GM23248 (cell line): ENCODE data around the gene DPY19L1. TPM values are rescaled to one million over a fixed set of nuclear protein-coding genes. Genes with fewer than 3 reads are reported as not detected.

ENCODE experiments used
- DNase-seq: peaks from one replicate; pipeline ENCODE4 v3.0.0-alpha.2; 2015
- H2AFZ ChIP-seq: fragments of 200-600 bp; sonication (generic); 2 replicates; pipeline ENCODE4 v1.6.1; 2016; ENCODE audit warnings: antibody characterized with exemption
- H3F3A ChIP-seq: fragments of 200-600 bp; sonication (generic); 2 replicates; pipeline ENCODE4 v1.6.1; 2016; ENCODE audit warnings: mild to moderate bottlenecking, antibody characterized with exemption, mixed run types; ENCODE audit not compliant: insufficient read depth
- H3K27ac ChIP-seq: fragments of 200-600 bp; sonication (generic); 2 replicates; pipeline ENCODE4 v1.5.1; 2016; ENCODE audit warnings: mild to moderate bottlenecking
- H3K27me3 ChIP-seq: fragments of 200-600 bp; sonication (generic); replicated peaks from 2 replicates; pipeline ENCODE4 v1.6.1; 2016; ENCODE audit warnings: mild to moderate bottlenecking; ENCODE audit not compliant: insufficient read depth
- H3K36me3 ChIP-seq: fragments of 200-600 bp; sonication (generic); 2 replicates; pipeline ENCODE4 v1.6.1; 2016; ENCODE audit warnings: low read depth, mild to moderate bottlenecking
- H3K4me1 ChIP-seq: fragments of 200-600 bp; sonication (generic); 2 replicates; pipeline ENCODE4 v1.6.1; 2016; ENCODE audit warnings: mild to moderate bottlenecking; ENCODE audit not compliant: insufficient read depth
- H3K4me2 ChIP-seq: fragments of 200-600 bp; sonication (generic); one replicate; pipeline ENCODE4 v1.6.1; 2016; ENCODE audit warnings: mild to moderate bottlenecking; ENCODE audit not compliant: unreplicated experiment
- H3K4me3 ChIP-seq: fragments of 200-600 bp; sonication (generic); 2 replicates; pipeline ENCODE4 v1.5.1; 2016; ENCODE audit warnings: mild to moderate bottlenecking
- H3K79me2 ChIP-seq: fragments of 200-600 bp; sonication (generic); 2 replicates; pipeline ENCODE4 v1.6.1; 2016; ENCODE audit warnings: mild to moderate bottlenecking; ENCODE audit not compliant: insufficient read depth
- H3K9ac ChIP-seq: fragments of 200-600 bp; sonication (generic); 2 replicates; pipeline ENCODE4 v1.6.1; 2016; ENCODE audit warnings: mild to moderate bottlenecking
- H3K9me2 ChIP-seq: fragments of 200-600 bp; sonication (generic); 2 replicates; pipeline ENCODE4 v1.6.1; 2016; ENCODE audit warnings: mixed run types, mild to moderate bottlenecking, moderate library complexity; ENCODE audit not compliant: insufficient read depth
- H3K9me3 ChIP-seq: fragments of 200-600 bp; sonication (generic); one replicate; pipeline ENCODE4 v1.6.1; 2017; ENCODE audit warnings: low read depth
- H4K20me1 ChIP-seq: fragments of 200-600 bp; sonication (generic); 2 replicates; pipeline ENCODE4 v1.6.0; 2016; ENCODE audit not compliant: insufficient read depth
- EZH2 ChIP-seq: fragments of 200-600 bp; sonication (generic); IDR thresholded peaks from 2 replicates; pipeline ENCODE4 v1.6.1; 2018; ENCODE audit warnings: antibody characterized with exemption, mild to moderate bottlenecking; ENCODE audit not compliant: insufficient read depth, poor library complexity, severe bottlenecking
- EZH2phosphoT487 ChIP-seq: fragments of 200-600 bp; sonication (generic); IDR thresholded peaks from 2 replicates; pipeline ENCODE4 v1.6.1; 2018; ENCODE audit warnings: antibody characterized with exemption, moderate library complexity, mild to moderate bottlenecking, low read depth; ENCODE audit not compliant: insufficient read depth
- WGBS, 2 experiments: methylation state at CpG; one replicate each; pipeline ENCODE4 v1.1.6; 2015 to 2017; ENCODE audit warnings: low lambda C conversion rate in 2 of 2, low coverage in 1 of 2; ENCODE audit errors: missing lambda C conversion rate in 2 of 2; 5-methylcytosine and 5-hydroxymethylcytosine counted together
- in situ Hi-C: fragments of 300-500 bp; cut with MboI; formaldehyde crosslinking; loops from 2 replicates; pipeline ENCODE4 v1.15.0; 2020
- polyA plus RNA-seq: library from polyadenylated mRNA; unstranded; fragments of >200 nt; fragmentation: Nextera tagmentation; extraction: Ambion mirVana; gene quantifications from 2 replicates; pipeline ENCODE4 v1.2.1, GENCODE V29; 2016
- total RNA-seq: library from RNA; depleted of rRNA; stranded (reverse); fragments of >200 nt; shearing (Covaris generic); gene quantifications from 2 replicates; pipeline ENCODE4 v1.2.3, GENCODE V29; 2014

The DPY19L1 gene
- total and polyA plus RNA-seq, 2 experiments from 2014 or later = 3.0 to 33.8 TPM

GRCh38 chr7:35029311-35029710 is 8.0 kb downstream of the DPY19L1 start:
- Histone ChIP-seq H3K27ac (no peak overlapping the region), H3K9me2 (no peaks in the 10 kb centered on the region), H2AFZ (no peak overlapping the region), H3K79me2 (peaks cover 100% of the 10 kb centered on the region), H3K27me3 (no peaks in the 10 kb centered on the region), H3K36me3 (no peaks in the 10 kb centered on the region), H3K9me3 (no peaks in the 10 kb centered on the region), H4K20me1 (0 out of 2 replicates have a peak, but pooled peaks cover 6% of the 10 kb centered on the region), H3K4me2 (no peak overlapping the region), H3K4me3 (no peak overlapping the region), H3K9ac (no peak overlapping the region), H3F3A (no peaks in the 10 kb centered on the region), H3K4me1 (peaks cover 10% of the 10 kb centered on the region)
- whole genome bisulfite sequencing, 2 experiments = 65 to 70% methylated on average over 1 of the region's 1 CpG
- DNase-seq = no peak
- TF ChIP-seq EZH2 (no peak), EZH2phosphoT487 (no peak)
- in situ Hi-C loops = no loop called here

GRCh38 chr7:35026150-35026549 is 11.1 kb downstream of the DPY19L1 start:
- in situ Hi-C loops = no loop called here
- Histone ChIP-seq H3K4me3 (no peak overlapping the region), H4K20me1 (0 out of 2 replicates have a peak, but pooled peaks cover 10% of the 10 kb centered on the region), H2AFZ (no peak overlapping the region), H3K9me2 (no peaks in the 10 kb centered on the region), H3K27me3 (no peaks in the 10 kb centered on the region), H3F3A (no peaks in the 10 kb centered on the region), H3K79me2 (peaks cover 99% of the 10 kb centered on the region), H3K4me1 (peaks cover 10% of the 10 kb centered on the region), H3K9ac (no peak overlapping the region), H3K36me3 (no peaks in the 10 kb centered on the region), H3K27ac (no peak overlapping the region), H3K9me3 (no peaks in the 10 kb centered on the region), H3K4me2 (no peak overlapping the region)
- DNase-seq = no peak
- TF ChIP-seq EZH2 = no peak
- no peak for TF ChIP-seq EZH2phosphoT487

GRCh38 chr7:35025369-35025870 is 11.9 kb downstream of the DPY19L1 start:
- Histone ChIP-seq H3F3A (no peaks in the 10 kb centered on the region), H3K27me3 (no peaks in the 10 kb centered on the region), H3K9ac (no peak overlapping the region), H3K4me1 (peaks cover 10% of the 10 kb centered on the region), H3K4me2 (no peak overlapping the region), H3K9me3 (no peaks in the 10 kb centered on the region), H3K27ac (no peak overlapping the region), H4K20me1 (0 out of 2 replicates have a peak, but pooled peaks cover 10% of the 10 kb centered on the region), H3K36me3 (no peaks in the 10 kb centered on the region), H3K4me3 (no peak overlapping the region), H2AFZ (no peak overlapping the region), H3K79me2 (peaks cover 94% of the 10 kb centered on the region), H3K9me2 (no peaks in the 10 kb centered on the region)
- no peak for DNase-seq
- WGBS, 2 experiments = 58 to 73% methylated on average over 1 of the region's 1 CpG
- in situ Hi-C loops = no loop called here
- TF ChIP-seq EZH2phosphoT487 = no peak
- no peak for TF ChIP-seq EZH2

GRCh38 chr7:35024298-35024697 is 13.0 kb downstream of the DPY19L1 start:
- 98% methylated on average over 3 of the region's 3 CpGs for WGBS, 2 experiments
- TF ChIP-seq EZH2 = no peak
- no peak for TF ChIP-seq EZH2phosphoT487
- Histone ChIP-seq H3K79me2 (peaks cover 91% of the 10 kb centered on the region), H3K27ac (no peak overlapping the region), H3K4me1 (peaks cover 10% of the 10 kb centered on the region), H3K36me3 (no peaks in the 10 kb centered on the region), H2AFZ (no peak overlapping the region), H4K20me1 (0 out of 2 replicates have a peak, but pooled peaks cover 10% of the 10 kb centered on the region), H3K9me2 (no peaks in the 10 kb centered on the region), H3K4me2 (no peak overlapping the region), H3K9ac (no peak overlapping the region), H3F3A (no peaks in the 10 kb centered on the region), H3K9me3 (no peaks in the 10 kb centered on the region), H3K27me3 (no peaks in the 10 kb centered on the region), H3K4me3 (no peak overlapping the region)
- no peak for DNase-seq
- in situ Hi-C loops = no loop called here

GRCh38 chr7:35022725-35023124 is 14.6 kb downstream of the DPY19L1 start:
- no peak for DNase-seq
- TF ChIP-seq EZH2 (no peak), EZH2phosphoT487 (no peak)
- 0 out of 2 replicates have a peak, but pooled peaks cover 7% of the 10 kb centered on the region for H4K20me1 ChIP-seq
- H3K9me3 ChIP-seq = no peaks in the 10 kb centered on the region
- 97% methylated on average over 12 of the region's 12 CpGs for WGBS, 2 experiments
- H3K4me3 ChIP-seq = no peak overlapping the region
- no peaks in the 10 kb centered on the region for H3K36me3 ChIP-seq
- H3K4me1 ChIP-seq = peaks cover 10% of the 10 kb centered on the region
- H3K27me3 ChIP-seq = no peaks in the 10 kb centered on the region
- H3K79me2 ChIP-seq = peaks cover 86% of the 10 kb centered on the region
- no peaks in the 10 kb centered on the region for H3F3A ChIP-seq
- in situ Hi-C loops = no loop called here
- H3K9me2 ChIP-seq = no peaks in the 10 kb centered on the region
- no peak overlapping the region for H3K9ac ChIP-seq
- no peak overlapping the region for H3K4me2 ChIP-seq
- H3K27ac ChIP-seq = no peak overlapping the region
- no peak overlapping the region for H2AFZ ChIP-seq
